Left hindlimb (tissue), 1 donor: ENCODE results near the gene NKD1.

Experiments used
- DNase-seq: peaks from one replicate; pipeline ENCODE4 v3.0.0-alpha.2; 2018

The NKD1 gene

GRCh38 chr16:50678531-50678930 lies 130.3 kb downstream of the NKD1 start:
- no peak for DNase-seq

GRCh38 chr16:50679266-50679665 lies 131.1 kb downstream of the NKD1 start:
- DNase-seq, result no peak

GRCh38 chr16:50679676-50680555 lies 131.7 kb downstream of the NKD1 start:
- no peak for DNase-seq

- DNase-seq, result no peak
Measured at GRCh38 chr16:50680556-50680893, 132.3 kb downstream of the NKD1 start.

GRCh38 chr16:50681021-50681885 lies 133.1 kb downstream of the NKD1 start, which contains the start of gene SNX20:
Gene SNX20, minus strand, starts transcription at chr16:50681312. Its CDS starts 3,786 bp downstream, at chr16:50677526.
- no peak for DNase-seq

- DNase-seq, result no peak
Measured at GRCh38 chr16:50683689-50684374, 135.6 kb downstream of the NKD1 start.

- no peak for DNase-seq
Measured at GRCh38 chr16:50684823-50685461, 136.7 kb downstream of the NKD1 start.

- DNase-seq, result no peak
Measured at GRCh38 chr16:50685462-50686063, 137.4 kb downstream of the NKD1 start.

- DNase-seq, result no peak
Measured at GRCh38 chr16:50688083-50688482, 139.9 kb downstream of the NKD1 start.

GRCh38 chr16:50688867-50689266 lies 140.7 kb downstream of the NKD1 start:
- DNase-seq, result no peak

- DNase-seq, result no peak
Measured at GRCh38 chr16:50690177-50690576, 142.0 kb downstream of the NKD1 start.

- DNase-seq, result no peak
Measured at GRCh38 chr16:50692644-50692998, 144.4 kb downstream of the NKD1 start.

- no peak for DNase-seq
Measured at GRCh38 chr16:50692999-50693781, 145.0 kb downstream of the NKD1 start, which contains the start of gene NOD2. Gene NOD2, plus strand, starts transcription at chr16:50693606. Its CDS starts 5,890 bp downstream, at chr16:50699496.

GRCh38 chr16:50694206-50694605 lies 146.0 kb downstream of the NKD1 start:
- no peak for DNase-seq

GRCh38 chr16:50695017-50696000 lies 147.1 kb downstream of the NKD1 start:
- DNase-seq, result no peak

- DNase-seq, result no peak
Measured at GRCh38 chr16:50696126-50696525, 147.9 kb downstream of the NKD1 start.

- no peak for DNase-seq
Measured at GRCh38 chr16:50696575-50697420, 148.6 kb downstream of the NKD1 start.

GRCh38 chr16:50697421-50697715 lies 149.2 kb downstream of the NKD1 start:
- DNase-seq, result no peak
